OCI-LY7 (cell line): Measurements from ENCODE around the gene SELENOH.

Experiments used
- CTCF ChIP-seq: fragments of 200-600 bp; sonication (generic); conservative IDR thresholded peaks from 2 replicates; pipeline ENCODE4 v1.5.1; 2014; ENCODE audit warnings: mild to moderate bottlenecking, antibody characterized with exemption, low read length, moderate library complexity, mixed read lengths
- EZH2phosphoT487 ChIP-seq: fragments of 200-600 bp; sonication (generic); IDR thresholded peaks from 2 replicates; pipeline ENCODE4 v1.6.1; 2018; ENCODE audit warnings: low read depth, borderline replicate concordance, mild to moderate bottlenecking, mixed run types, antibody characterized with exemption, low read length, moderate library complexity, mixed read lengths

- no peak for TF ChIP-seq CTCF
- TF ChIP-seq EZH2phosphoT487 = no peak
Observed at GRCh38 chr11:57762235-57762861, 21.1 kb downstream of the SELENOH start.
